IgD-negative memory B cell (primary cell): ENCODE results near the gene CAMK2D. TPM values are rescaled to one million over a fixed set of nuclear protein-coding genes. Genes with fewer than 3 reads are reported as not detected.

Source experiments
- H3K27ac Mint-ChIP-seq, 3 donors: one replicate each; pipeline ENCODE4 v1.8.0; 2020 to 2022; ENCODE audit warnings: mild to moderate bottlenecking in 3 of 3, mixed read lengths in 3 of 3, moderate library complexity in 1 of 3
- H3K27me3 Mint-ChIP-seq: one replicate; pipeline ENCODE4 v1.8.0; 2021; ENCODE audit warnings: mixed read lengths
- H3K36me3 Mint-ChIP-seq: one replicate; pipeline ENCODE4 v1.8.0; 2020; ENCODE audit warnings: mild to moderate bottlenecking, mixed read lengths
- H3K4me1 Mint-ChIP-seq, 3 donors: one replicate each; pipeline ENCODE4 v1.8.0; 2020 to 2022; ENCODE audit warnings: mixed read lengths in 3 of 3, mild to moderate bottlenecking in 1 of 3
- H3K4me3 Mint-ChIP-seq, 4 donors: one replicate each; pipeline ENCODE4 v1.8.0; 2020 to 2022; ENCODE audit warnings: mild to moderate bottlenecking in 4 of 4, mixed read lengths in 4 of 4, moderate library complexity in 3 of 4
- H3K9me3 Mint-ChIP-seq, 3 donors: one replicate each; pipeline ENCODE4 v1.8.0; 2020 to 2021; ENCODE audit warnings: mixed read lengths in 3 of 3, mild to moderate bottlenecking in 1 of 3
- polyA plus RNA-seq: library from polyadenylated mRNA; unstranded; fragments of 300-500 nt; fragmentation: Illumina TruSeq; gene quantifications from one replicate; pipeline ENCODE4 v1.2.3, GENCODE V29; 2021

CAMK2D gene
- polyA plus RNA-seq, 1 donor from 2014 or later, result 14.2 TPM

DNA sequence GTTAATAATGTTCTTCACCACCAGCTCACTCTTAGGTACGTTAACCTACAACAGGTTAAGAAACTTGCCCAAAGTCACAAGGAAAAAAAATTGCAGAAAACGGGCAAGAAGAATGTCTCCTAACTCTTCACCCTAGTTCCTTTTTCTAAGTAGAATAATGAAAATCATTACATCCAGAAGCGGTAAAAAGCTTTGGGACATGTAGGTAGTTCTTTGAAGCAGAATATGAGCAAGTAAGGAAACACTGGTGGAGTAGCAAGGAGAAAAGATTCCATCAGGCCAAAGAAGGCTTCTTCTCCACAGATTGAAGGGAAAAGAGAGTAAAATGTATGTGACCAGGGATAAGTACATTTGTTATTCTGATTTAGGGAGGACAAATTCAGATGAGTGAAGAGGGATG lies 4.1 kb downstream of the CAMK2D start:
- peaks cover 8 to 19% (median 16%) of the 10 kb centered on the region in 3 donors for H3K4me1 Mint-ChIP-seq
- no peaks in the 10 kb centered on the region for H3K9me3 Mint-ChIP-seq
- H3K4me3 Mint-ChIP-seq, result peak overlapping the region in 1 of 4 donors; percentile 80
- peak overlapping the region in 1 of 3 donors; percentile 65 for H3K27ac Mint-ChIP-seq
- H3K36me3 Mint-ChIP-seq, result peaks cover 2% of the 10 kb centered on the region
- H3K27me3 Mint-ChIP-seq, result no peaks in the 10 kb centered on the region

DNA sequence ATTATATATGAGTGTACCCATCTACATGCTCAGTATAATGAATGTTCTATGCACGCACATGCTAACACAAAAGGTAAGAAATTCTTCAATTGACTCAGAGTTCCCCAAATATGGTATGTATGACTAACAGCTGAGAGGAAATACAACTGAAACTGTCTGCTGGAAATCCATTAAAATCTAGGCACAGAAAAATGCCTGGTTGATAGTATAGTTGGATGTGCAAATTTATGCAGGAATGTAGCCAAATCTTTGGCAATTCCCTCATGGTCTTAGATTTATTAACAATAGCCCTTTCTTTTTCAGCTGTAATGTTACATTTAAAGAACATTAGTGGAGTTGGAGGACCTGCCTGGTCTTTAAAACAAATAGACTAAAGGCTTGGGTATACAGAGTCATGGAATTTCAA lies 5.5 kb downstream of the CAMK2D start:
- Mint-ChIP-seq H3K36me3 (peaks cover 3% of the 10 kb centered on the region), H3K9me3 (no peaks in the 10 kb centered on the region), H3K4me3 (no peak overlapping the region), H3K27ac (no peak overlapping the region), H3K27me3 (no peaks in the 10 kb centered on the region), H3K4me1 (peaks cover 8 to 19% (median 14%) of the 10 kb centered on the region in 3 donors)

DNA sequence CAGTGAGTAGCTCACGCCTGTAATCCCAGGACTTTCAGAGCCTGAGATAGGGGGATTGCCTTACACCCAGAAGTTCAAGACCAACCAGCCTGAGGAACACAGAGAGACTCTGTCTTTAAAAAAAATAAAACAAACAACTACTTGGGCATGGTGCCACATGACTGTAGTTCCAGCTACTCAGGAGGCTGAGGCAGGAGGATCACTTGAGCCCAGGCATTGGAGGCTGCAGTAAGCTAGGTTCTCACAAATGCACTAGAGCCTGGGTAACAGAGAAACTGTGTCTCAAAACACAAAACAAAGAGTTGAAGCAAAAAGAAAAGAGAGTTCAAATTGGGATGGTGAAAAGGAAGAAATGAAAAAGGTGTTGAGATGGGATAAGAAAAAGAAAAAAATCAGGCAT lies 10.8 kb downstream of the CAMK2D start:
- Mint-ChIP-seq H3K36me3 (peaks cover 4% of the 10 kb centered on the region), H3K4me1 (peaks cover 2 to 5% (median 3%) of the 10 kb centered on the region in 3 donors)

DNA sequence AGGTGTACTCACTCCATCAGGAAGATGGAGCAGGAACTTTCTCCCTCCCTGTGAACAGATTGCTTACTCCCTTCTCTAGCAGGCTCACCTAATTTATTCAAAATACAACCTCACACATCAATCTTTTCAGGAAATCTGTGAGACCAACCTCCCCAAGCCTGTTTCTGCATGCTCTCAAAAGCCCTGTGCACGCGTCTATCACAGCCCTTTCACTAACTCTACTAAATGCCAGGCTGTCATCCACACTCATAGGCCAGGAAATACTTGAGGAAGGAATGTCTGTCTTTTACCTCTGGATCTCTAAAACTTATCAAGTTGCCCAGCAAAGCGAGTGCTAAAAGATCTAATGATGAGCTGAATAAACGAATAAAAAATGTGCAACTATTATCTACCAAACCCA lies 11.2 kb downstream of the CAMK2D start:
- H3K27me3 Mint-ChIP-seq, result no peaks in the 10 kb centered on the region
- H3K4me3 Mint-ChIP-seq, result no peak overlapping the region
- H3K27ac Mint-ChIP-seq, result no peak overlapping the region
- H3K9me3 Mint-ChIP-seq, result peaks cover 0 to 2% (median 0%) of the 10 kb centered on the region in 3 donors
- H3K36me3 Mint-ChIP-seq, result peaks cover 4% of the 10 kb centered on the region
- H3K4me1 Mint-ChIP-seq, result peaks cover 2 to 5% (median 3%) of the 10 kb centered on the region in 3 donors

More for the DNA sequence above, 10.8 kb downstream of the CAMK2D start:
- no peak overlapping the region for H3K27ac Mint-ChIP-seq
- H3K4me3 Mint-ChIP-seq, result no peak overlapping the region
- peaks cover 0 to 2% (median 0%) of the 10 kb centered on the region in 3 donors for H3K9me3 Mint-ChIP-seq
- H3K27me3 Mint-ChIP-seq, result no peaks in the 10 kb centered on the region

GRCh38 chr4:113749178-113749577 lies 12.4 kb downstream of the CAMK2D start:
- peaks cover 4% of the 10 kb centered on the region for H3K36me3 Mint-ChIP-seq
- no peak overlapping the region for H3K4me3 Mint-ChIP-seq
- no peak overlapping the region for H3K27ac Mint-ChIP-seq
- H3K27me3 Mint-ChIP-seq, result no peaks in the 10 kb centered on the region
- H3K4me1 Mint-ChIP-seq, result peaks cover 2 to 5% (median 3%) of the 10 kb centered on the region in 3 donors
- H3K9me3 Mint-ChIP-seq, result peaks cover 0 to 2% (median 0%) of the 10 kb centered on the region in 3 donors

DNA sequence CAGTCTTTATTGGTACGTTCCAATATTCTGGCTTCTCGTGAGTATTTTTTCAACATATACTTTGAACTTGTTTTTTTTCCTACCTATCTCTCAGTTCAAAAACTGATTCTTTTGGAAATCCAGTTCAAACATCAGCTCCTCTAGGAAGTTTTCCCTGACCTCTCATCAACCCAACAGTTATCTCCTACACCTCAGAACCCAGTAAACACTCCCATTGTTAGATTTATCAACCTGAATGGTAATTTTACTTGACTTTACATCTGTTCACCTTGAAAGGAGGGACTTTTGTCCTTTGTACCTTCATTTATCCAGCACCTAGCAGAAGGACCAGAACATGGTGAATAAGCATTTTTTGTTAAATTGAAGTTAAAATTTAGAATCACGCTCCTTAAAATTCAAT lies 13.6 kb downstream of the CAMK2D start:
- Mint-ChIP-seq H3K4me3 (no peak overlapping the region), H3K27me3 (no peaks in the 10 kb centered on the region), H3K36me3 (peaks cover 4% of the 10 kb centered on the region), H3K4me1 (peaks cover 2 to 4% (median 3%) of the 10 kb centered on the region in 3 donors), H3K27ac (no peak overlapping the region), H3K9me3 (peaks cover 0 to 2% (median 0%) of the 10 kb centered on the region in 3 donors)

DNA sequence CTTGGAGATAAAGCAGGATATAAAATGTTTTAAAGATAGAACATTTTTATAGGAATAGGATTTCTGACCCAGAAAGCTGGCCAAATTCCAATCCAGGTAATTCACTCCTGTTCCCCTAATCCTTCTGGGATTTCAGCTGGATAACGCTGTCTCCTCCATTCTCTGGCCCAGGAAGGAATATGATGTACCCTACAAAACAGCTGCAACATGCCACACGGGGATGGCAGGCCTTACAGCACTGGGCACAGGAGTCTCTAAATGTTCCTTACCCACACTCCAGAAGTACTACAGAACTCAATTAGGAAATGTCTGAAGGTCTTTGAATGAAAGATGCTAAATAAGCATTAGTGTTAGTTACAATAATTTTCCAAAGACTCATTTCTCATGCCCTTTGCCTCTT lies 15.8 kb downstream of the CAMK2D start:
- Mint-ChIP-seq H3K4me1 (peaks cover under 1 to 5% (median 5%) of the 10 kb centered on the region in 3 donors), H3K9me3 (no peaks in the 10 kb centered on the region), H3K27me3 (no peaks in the 10 kb centered on the region), H3K4me3 (no peak overlapping the region), H3K36me3 (peaks cover 2% of the 10 kb centered on the region), H3K27ac (peak overlapping the region in 1 of 3 donors; percentile 43)

DNA sequence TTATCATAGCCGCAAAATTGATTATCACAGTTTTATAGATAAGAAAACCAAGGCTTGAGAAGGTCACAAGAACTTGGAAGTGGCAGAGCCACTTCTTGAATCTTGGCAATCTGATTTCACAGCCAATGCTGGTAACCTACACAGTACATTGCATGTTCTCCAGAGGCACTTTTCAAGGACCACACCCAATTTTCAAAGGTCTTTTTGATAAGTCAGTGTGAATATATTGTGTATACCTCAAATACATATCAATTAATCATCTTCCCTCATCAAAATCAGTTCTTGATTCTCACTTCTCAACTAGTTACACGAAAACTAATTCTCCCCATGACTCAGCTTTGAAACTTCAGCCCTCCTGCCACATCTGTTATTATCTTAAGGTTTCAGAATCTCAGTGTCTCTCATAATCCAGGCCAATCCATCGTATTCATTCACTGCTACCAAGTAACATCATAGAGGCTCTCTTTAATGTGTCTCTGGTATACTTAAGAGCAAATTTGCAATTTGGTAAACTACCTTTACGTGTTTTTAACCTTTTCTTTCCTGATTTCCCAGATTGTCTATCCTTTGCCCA lies 16.8 kb downstream of the CAMK2D start:
- H3K9me3 Mint-ChIP-seq, result no peaks in the 10 kb centered on the region
- H3K4me1 Mint-ChIP-seq, result peaks cover 8 to 11% (median 10%) of the 10 kb centered on the region in 3 donors
- H3K27me3 Mint-ChIP-seq, result no peaks in the 10 kb centered on the region
- H3K4me3 Mint-ChIP-seq, result no peak overlapping the region
- no peak overlapping the region for H3K27ac Mint-ChIP-seq
- peaks cover 6% of the 10 kb centered on the region for H3K36me3 Mint-ChIP-seq

GRCh38 chr4:113743690-113744089 lies 17.8 kb downstream of the CAMK2D start:
- Mint-ChIP-seq H3K4me3 (no peak overlapping the region), H3K4me1 (peaks cover 16 to 20% (median 17%) of the 10 kb centered on the region in 3 donors), H3K27ac (no peak overlapping the region), H3K36me3 (peaks cover 9% of the 10 kb centered on the region), H3K27me3 (no peaks in the 10 kb centered on the region), H3K9me3 (no peaks in the 10 kb centered on the region)

GRCh38 chr4:113742643-113743042 lies 18.9 kb downstream of the CAMK2D start:
- Mint-ChIP-seq H3K4me1 (peaks cover 16 to 20% (median 17%) of the 10 kb centered on the region in 3 donors), H3K9me3 (no peaks in the 10 kb centered on the region), H3K4me3 (no peak overlapping the region), H3K27me3 (no peaks in the 10 kb centered on the region), H3K27ac (no peak overlapping the region), H3K36me3 (peaks cover 9% of the 10 kb centered on the region)

DNA sequence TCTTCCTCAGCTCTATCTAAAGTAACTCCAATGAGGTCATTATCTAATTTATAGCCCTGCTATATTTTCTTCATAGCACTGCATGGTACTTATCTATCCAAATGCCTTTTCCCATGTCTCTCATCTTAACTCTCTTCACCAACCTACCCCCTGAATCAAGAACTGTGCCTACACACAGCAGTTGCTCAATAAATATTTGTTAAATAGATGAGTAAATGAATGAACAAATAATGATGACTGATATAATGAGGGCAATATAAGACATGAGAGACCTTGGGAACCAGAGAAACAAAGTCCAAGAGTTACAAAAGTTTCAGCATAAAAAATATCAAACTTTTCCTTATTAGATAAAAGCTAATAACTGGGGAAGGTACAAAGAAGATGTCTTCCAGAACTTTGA lies 19.6 kb downstream of the CAMK2D start:
- H3K27ac Mint-ChIP-seq, result peak overlapping the region in 1 of 3 donors; percentile 47
- H3K36me3 Mint-ChIP-seq, result peaks cover 9% of the 10 kb centered on the region
- no peaks in the 10 kb centered on the region for H3K27me3 Mint-ChIP-seq
- H3K4me1 Mint-ChIP-seq, result peaks cover 16 to 20% (median 17%) of the 10 kb centered on the region in 3 donors
- H3K9me3 Mint-ChIP-seq, result no peaks in the 10 kb centered on the region
- no peak overlapping the region for H3K4me3 Mint-ChIP-seq

DNA sequence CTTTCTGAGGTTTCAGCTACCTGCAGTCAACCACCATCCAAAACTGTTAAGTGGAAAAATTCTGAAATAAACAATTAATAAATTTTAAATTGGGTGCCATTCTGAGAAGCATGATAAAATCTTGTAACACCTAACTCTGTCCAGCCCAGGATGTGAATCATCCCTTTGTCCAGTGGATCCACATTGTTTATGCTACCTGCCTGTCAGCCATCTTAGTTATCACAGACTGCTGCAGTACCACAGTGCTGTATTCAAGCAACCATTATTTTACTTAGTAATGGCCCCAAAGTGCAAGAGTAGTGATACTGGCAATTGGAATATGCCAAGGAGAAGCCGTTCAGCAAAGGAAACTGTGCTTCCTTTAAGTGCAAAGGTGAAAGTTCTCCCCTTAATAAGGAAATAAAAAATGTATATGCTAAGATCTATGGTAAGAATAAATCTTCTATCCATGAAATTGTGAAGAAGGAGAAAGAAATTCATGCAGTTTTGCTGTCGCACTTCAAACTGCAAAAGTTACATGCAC lies 20.6 kb downstream of the CAMK2D start:
- Mint-ChIP-seq H3K9me3 (no peaks in the 10 kb centered on the region), H3K27me3 (no peaks in the 10 kb centered on the region), H3K36me3 (peaks cover 9% of the 10 kb centered on the region), H3K4me1 (peaks cover 16 to 20% (median 17%) of the 10 kb centered on the region in 3 donors), H3K27ac (no peak overlapping the region), H3K4me3 (no peak overlapping the region)

DNA sequence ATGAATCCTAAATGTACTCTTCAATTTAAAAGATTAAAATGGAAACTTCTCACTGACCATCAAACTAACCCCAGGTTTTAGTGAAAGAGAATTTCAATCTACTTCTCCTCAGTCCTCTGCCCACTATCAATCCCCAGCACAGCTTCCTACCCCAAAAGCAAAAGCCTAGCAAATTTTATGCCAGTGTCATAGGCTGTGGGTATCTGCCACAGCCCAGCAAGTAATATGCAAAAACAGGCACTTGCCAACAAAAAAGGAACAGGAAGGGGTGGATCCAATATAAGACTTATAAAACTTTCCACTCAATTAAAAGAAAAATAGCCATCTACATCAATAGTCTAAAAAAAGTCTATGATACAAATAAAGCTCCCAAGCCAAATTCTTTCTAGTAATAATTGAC lies 22.3 kb downstream of the CAMK2D start:
- H3K4me1 Mint-ChIP-seq, result peaks cover 16 to 20% (median 17%) of the 10 kb centered on the region in 3 donors
- no peak overlapping the region for H3K27ac Mint-ChIP-seq
- no peaks in the 10 kb centered on the region for H3K27me3 Mint-ChIP-seq
- H3K4me3 Mint-ChIP-seq, result peak overlapping the region in 1 of 4 donors; percentile 83
- no peaks in the 10 kb centered on the region for H3K9me3 Mint-ChIP-seq
- H3K36me3 Mint-ChIP-seq, result peaks cover 13% of the 10 kb centered on the region

DNA sequence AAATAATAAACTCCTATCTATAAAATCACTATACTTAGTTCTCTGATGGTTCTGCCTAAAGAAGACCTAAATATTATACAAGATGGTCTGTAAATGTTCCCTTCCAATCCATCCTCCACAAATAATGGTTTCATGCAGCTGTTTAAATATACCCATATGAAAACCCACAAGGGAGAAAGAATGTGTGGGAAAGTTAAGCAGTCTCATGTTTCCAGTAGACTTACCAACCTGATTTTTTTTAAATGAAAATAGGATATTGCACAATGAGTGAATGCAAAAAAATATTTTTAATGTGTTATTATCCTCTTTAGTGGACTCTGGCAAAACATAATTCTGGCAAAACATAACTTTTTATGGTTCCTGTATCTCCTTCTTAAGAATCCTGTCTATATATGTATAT lies 23.3 kb downstream of the CAMK2D start:
- no peak overlapping the region for H3K27ac Mint-ChIP-seq

GRCh38 chr4:113733685-113734084 lies 27.9 kb downstream of the CAMK2D start:
- no peaks in the 10 kb centered on the region for H3K9me3 Mint-ChIP-seq
- H3K27me3 Mint-ChIP-seq, result no peaks in the 10 kb centered on the region
- H3K27ac Mint-ChIP-seq, result no peak overlapping the region
- peaks cover 0 to 13% (median 6%) of the 10 kb centered on the region in 3 donors for H3K4me1 Mint-ChIP-seq
- no peak overlapping the region for H3K4me3 Mint-ChIP-seq
- peaks cover 5% of the 10 kb centered on the region for H3K36me3 Mint-ChIP-seq

More for the DNA sequence above, 23.3 kb downstream of the CAMK2D start:
- no peak overlapping the region for H3K4me3 Mint-ChIP-seq
- H3K36me3 Mint-ChIP-seq, result peaks cover 13% of the 10 kb centered on the region
- no peaks in the 10 kb centered on the region for H3K9me3 Mint-ChIP-seq
- no peaks in the 10 kb centered on the region for H3K27me3 Mint-ChIP-seq
- peaks cover 16 to 20% (median 17%) of the 10 kb centered on the region in 3 donors for H3K4me1 Mint-ChIP-seq
